ENCODE measurements around the gene DAW1. TPM values are rescaled to one million over a fixed set of nuclear protein-coding genes. Genes with fewer than 3 reads are reported as not detected.

The DAW1 gene
- total and polyA plus RNA-seq, 2 experiments from 2014 or later = 0.57 TPM; not detected in 1

- DNase-seq (ENCODE audit: low read depth in 1 of 2, low spot score in 1 of 2) = no peak
- no peak overlapping the region for H3K27ac ChIP-seq
- no peaks in the 10 kb centered on the region for H3K27me3 ChIP-seq
- H3K9me3 ChIP-seq (ENCODE audit: low read depth) = no peaks in the 10 kb centered on the region
- H3K36me3 ChIP-seq = no peaks in the 10 kb centered on the region
- no peak overlapping the region for H3K4me3 ChIP-seq
- H3K4me1 ChIP-seq (ENCODE audit: low read depth) = no peaks in the 10 kb centered on the region
- no peak for TF ChIP-seq CTCF (IDR thresholded peaks at IDR 0.05; ENCODE audit: low read depth, low read length)
These were observed 44.9 kb upstream of the DAW1 start for GRCh38 chr2:227826563-227826962.

- DNase-seq (ENCODE audit: low read depth in 1 of 2, low spot score in 1 of 2) = no peak
- Histone ChIP-seq H3K36me3 (no peaks in the 10 kb centered on the region), H3K9me3 (ENCODE audit: low read depth) (no peaks in the 10 kb centered on the region), H3K27me3 (no peaks in the 10 kb centered on the region), H3K4me3 (no peak overlapping the region), H3K27ac (no peak overlapping the region), H3K4me1 (ENCODE audit: low read depth) (no peaks in the 10 kb centered on the region)
- TF ChIP-seq CTCF (IDR thresholded peaks at IDR 0.05; ENCODE audit: low read depth, low read length) = no peak
These were observed 44.3 kb upstream of the DAW1 start for GRCh38 chr2:227827143-227827542.

GRCh38 chr2:227828477-227828912, 42.9 kb upstream of the DAW1 start:
- DNase-seq (ENCODE audit: low read depth in 1 of 2, low spot score in 1 of 2) = no peak
- TF ChIP-seq CTCF (IDR thresholded peaks at IDR 0.05; ENCODE audit: low read depth, low read length) = no peak
- no peak overlapping the region for H3K4me3 ChIP-seq

GRCh38 chr2:227829337-227829736, 42.1 kb upstream of the DAW1 start:
- no peaks in the 10 kb centered on the region for H3K9me3 ChIP-seq (ENCODE audit: low read depth)
- no peaks in the 10 kb centered on the region for H3K27me3 ChIP-seq
- H3K36me3 ChIP-seq = no peaks in the 10 kb centered on the region
- no peak overlapping the region for H3K27ac ChIP-seq
- no peak for DNase-seq (ENCODE audit: low read depth in 1 of 2, low spot score in 1 of 2)
- TF ChIP-seq CTCF (IDR thresholded peaks at IDR 0.05; ENCODE audit: low read depth, low read length) = no peak
- H3K4me3 ChIP-seq = no peak overlapping the region
- no peaks in the 10 kb centered on the region for H3K4me1 ChIP-seq (ENCODE audit: low read depth)

More at GRCh38 chr2:227828477-227828912, 42.9 kb upstream of the DAW1 start:
- Histone ChIP-seq H3K4me1 (ENCODE audit: low read depth) (no peaks in the 10 kb centered on the region), H3K27ac (no peak overlapping the region), H3K27me3 (no peaks in the 10 kb centered on the region), H3K9me3 (ENCODE audit: low read depth) (no peaks in the 10 kb centered on the region), H3K36me3 (no peaks in the 10 kb centered on the region)

GRCh38 chr2:227834423-227834822, 37.0 kb upstream of the DAW1 start:
- Histone ChIP-seq H3K4me3 (no peak overlapping the region), H3K4me1 (ENCODE audit: low read depth) (no peaks in the 10 kb centered on the region), H3K27ac (no peak overlapping the region), H3K9me3 (ENCODE audit: low read depth) (no peaks in the 10 kb centered on the region), H3K36me3 (no peaks in the 10 kb centered on the region), H3K27me3 (no peaks in the 10 kb centered on the region)
- no peak for DNase-seq (ENCODE audit: low read depth in 1 of 2, low spot score in 1 of 2)
- no peak for TF ChIP-seq CTCF (IDR thresholded peaks at IDR 0.05; ENCODE audit: low read depth, low read length)
